ACC112 (cell line): Measurements from ENCODE around the gene ZNF275.
"Not testable (repeated sequence)": the region's sequence is repeated elsewhere in the genome, so short reads cannot be mapped to it uniquely, and the experiment has no call there.

ENCODE experiments used
- H2AFZ ChIP-seq: fragments of 200-600 bp; sonication (generic); one replicate; pipeline ENCODE4 v1.6.0; 2017; ENCODE audit warnings: antibody characterized with exemption, low read length; ENCODE audit not compliant: unreplicated experiment
- H3K27ac ChIP-seq: fragments of 200-600 bp; sonication (generic); 2 replicates; pipeline ENCODE4 v1.5.1; 2014; ENCODE audit warnings: low read depth, mild to moderate bottlenecking, antibody characterized with exemption, low read length, moderate library complexity
- H3K27me3 ChIP-seq: fragments of 200-600 bp; sonication (generic); 2 replicates; pipeline ENCODE4 v1.6.1; 2014; ENCODE audit warnings: mild to moderate bottlenecking, antibody characterized with exemption, low read length, moderate library complexity, mixed read lengths; ENCODE audit not compliant: insufficient read depth
- H3K36me3 ChIP-seq: fragments of 200-600 bp; sonication (generic); 2 replicates; pipeline ENCODE4 v1.6.1; 2016; ENCODE audit warnings: mild to moderate bottlenecking, antibody characterized with exemption, low read length, moderate library complexity, mixed read lengths; ENCODE audit not compliant: insufficient read depth
- H3K4me1 ChIP-seq: fragments of 200-600 bp; sonication (generic); one replicate; pipeline ENCODE4 v1.6.1; 2016; ENCODE audit warnings: low read length, mixed read lengths; ENCODE audit not compliant: insufficient read depth, unreplicated experiment, control insufficient read depth
- H3K4me3 ChIP-seq: fragments of 200-600 bp; sonication (generic); 2 replicates; pipeline ENCODE4 v1.5.1; 2014; ENCODE audit warnings: mild to moderate bottlenecking, low read depth, low read length
- H3K79me2 ChIP-seq: fragments of 200-600 bp; sonication (generic); one replicate; pipeline ENCODE4 v1.6.0; 2016; ENCODE audit warnings: low read length; ENCODE audit not compliant: control insufficient read depth, unreplicated experiment, insufficient read depth

Gene ZNF275

DNA sequence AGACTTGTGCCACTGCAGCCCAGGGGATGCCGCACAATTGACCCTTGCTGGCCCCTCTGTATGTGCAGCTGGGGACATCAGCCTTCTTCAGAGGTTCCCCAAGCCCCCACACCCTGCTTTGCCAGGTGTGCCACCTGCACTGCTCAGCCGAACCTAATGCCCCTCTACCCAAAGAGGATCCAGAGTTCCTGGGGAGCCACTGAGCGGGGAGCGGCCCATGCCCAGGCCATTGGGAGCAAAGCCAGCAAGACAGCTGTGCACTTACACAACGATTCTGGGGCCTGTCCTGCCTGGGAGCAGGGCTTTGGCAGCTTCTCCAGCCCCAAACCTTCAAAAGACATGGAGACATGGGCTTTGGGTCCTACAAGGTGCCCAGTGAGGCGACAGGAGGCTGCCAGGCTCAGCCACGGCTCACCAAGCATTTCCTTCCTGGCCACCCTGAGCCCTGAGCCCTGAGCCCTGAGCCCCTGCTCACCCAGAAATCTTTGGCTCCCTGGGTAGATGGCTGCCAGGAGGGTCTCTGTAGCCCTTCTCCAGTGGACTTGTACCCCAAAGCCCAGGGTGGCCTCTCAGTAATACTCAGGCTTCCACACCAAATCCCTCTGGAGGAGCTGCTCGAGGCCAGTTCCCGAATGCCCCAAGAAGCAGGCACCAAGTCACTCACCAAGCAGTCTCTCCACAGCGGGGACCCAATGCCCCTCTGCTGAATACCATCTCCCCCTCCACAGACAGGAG lies 54.2 kb downstream of the ZNF275 start:
- Histone ChIP-seq H2AFZ (no peak overlapping the region), H3K27me3 (no peaks in the 10 kb centered on the region), H3K27ac (no peak overlapping the region), H3K36me3 (no peaks in the 10 kb centered on the region), H3K4me1 (no peaks in the 10 kb centered on the region), H3K4me3 (no peak overlapping the region), H3K79me2 (no peaks in the 10 kb centered on the region)

DNA sequence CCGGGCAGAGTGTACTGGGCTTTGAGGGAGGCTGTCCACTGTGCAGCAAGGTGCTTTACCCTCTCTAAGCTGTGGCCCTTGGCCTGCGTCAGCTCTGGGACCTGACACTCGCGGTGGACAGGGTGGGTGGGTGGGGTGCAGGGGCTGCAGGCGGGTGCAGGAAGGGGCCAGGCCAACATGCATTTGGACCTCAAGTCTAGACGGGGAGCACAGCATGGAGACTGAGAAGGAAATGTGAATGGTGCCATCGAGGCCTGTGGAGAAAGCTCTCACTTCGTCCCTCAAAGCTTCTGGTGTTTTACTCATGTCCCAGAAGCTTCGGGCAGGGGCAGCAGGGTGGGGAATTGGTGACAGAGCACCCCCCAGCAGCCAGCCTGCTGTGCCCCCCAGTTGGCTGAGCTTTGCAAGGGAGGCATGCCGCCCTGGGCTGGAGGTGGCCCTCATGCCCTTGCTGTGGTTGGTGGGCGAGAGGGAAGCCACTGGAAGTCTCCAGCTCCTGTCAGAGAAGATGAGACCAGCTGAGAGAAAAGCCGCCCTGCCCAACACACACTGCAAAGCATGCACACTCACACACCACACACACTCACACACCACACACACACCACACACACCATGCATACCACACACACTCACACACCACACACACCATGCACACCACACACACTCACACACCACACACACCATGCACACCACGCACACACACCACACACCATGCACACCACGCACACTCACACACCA lies 54.9 kb downstream of the ZNF275 start:
- H3K79me2 ChIP-seq, result no peaks in the 10 kb centered on the region
- no peak overlapping the region for H3K4me3 ChIP-seq
- H2AFZ ChIP-seq, result no peak overlapping the region
- no peaks in the 10 kb centered on the region for H3K36me3 ChIP-seq
- H3K4me1 ChIP-seq, result no peaks in the 10 kb centered on the region
- H3K27me3 ChIP-seq, result no peaks in the 10 kb centered on the region
- no peak overlapping the region for H3K27ac ChIP-seq

DNA sequence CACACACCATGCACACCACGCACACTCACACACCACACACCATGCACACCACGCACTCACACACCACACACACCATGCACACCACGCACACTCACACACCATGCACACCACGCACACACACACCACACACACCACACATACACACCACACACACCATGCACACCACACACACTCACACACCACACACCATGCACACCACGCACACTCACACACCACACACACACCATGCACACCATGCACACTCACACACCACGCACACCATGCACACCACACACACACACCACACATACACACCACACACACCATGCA lies 55.5 kb downstream of the ZNF275 start:
- H2AFZ ChIP-seq, H3K27ac ChIP-seq, H3K4me1 ChIP-seq, H3K27me3 ChIP-seq, H3K36me3 ChIP-seq, H3K4me3 ChIP-seq, H3K79me2 ChIP-seq: not testable (repeated sequence)

DNA sequence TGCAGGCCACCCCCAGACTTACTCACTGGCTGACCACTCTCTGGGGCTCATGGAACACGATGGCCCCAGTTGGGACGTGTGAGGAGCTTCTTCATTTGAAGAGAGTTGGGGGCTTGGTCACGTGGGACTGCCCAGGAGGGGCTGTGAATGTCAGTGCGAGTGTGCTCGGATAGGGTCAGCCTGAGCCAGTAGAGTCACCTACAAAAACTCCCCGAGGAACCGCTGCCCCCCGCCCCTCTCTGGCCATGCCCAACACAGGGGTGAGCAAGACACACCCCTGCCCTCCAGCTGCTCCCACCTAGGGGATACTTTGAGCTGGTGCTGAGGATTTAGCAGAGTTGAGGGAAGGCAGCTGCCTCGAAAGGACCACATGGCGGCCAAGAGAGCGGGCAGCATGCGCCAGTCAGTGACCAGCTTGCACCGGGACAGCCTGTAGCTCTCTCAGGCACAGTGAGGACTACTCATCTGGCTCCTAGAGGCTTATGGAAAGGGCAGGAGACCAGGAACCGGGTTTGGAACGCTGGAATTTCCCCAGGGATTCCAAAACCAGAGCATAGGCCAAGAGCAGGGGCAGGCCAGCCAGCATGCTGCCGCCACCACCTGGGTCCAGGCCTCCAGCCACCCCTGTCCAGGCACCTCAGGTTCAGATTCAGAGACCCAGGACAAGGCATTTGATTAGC lies 58.8 kb downstream of the ZNF275 start:
- no peak overlapping the region for H2AFZ ChIP-seq
- H3K79me2 ChIP-seq, result no peaks in the 10 kb centered on the region
- H3K4me3 ChIP-seq, result no peak overlapping the region
- no peaks in the 10 kb centered on the region for H3K36me3 ChIP-seq
- H3K4me1 ChIP-seq, result no peaks in the 10 kb centered on the region
- no peak overlapping the region for H3K27ac ChIP-seq
- H3K27me3 ChIP-seq, result no peaks in the 10 kb centered on the region

DNA sequence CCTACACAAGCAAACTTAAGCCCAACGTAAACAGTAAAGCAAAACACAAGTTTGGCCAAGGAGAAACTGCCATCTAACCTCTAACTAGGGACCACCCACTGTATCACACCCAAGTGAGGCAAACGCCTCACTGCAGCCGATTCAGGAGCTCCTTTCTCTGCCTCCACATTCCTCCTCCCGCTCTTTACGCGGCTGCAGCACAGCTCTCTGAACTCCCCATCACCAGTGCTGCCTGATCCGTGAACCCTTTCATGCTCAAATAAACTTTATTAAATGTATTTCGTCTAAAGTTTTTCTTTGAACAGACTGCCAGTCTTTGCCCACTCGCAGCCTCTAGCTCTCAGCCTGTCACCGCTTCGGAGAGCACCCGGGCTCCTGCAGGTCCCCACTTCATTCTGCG lies 60.7 kb downstream of the ZNF275 start:
- H3K36me3 ChIP-seq, result no peaks in the 10 kb centered on the region
- no peaks in the 10 kb centered on the region for H3K27me3 ChIP-seq
- H3K4me3 ChIP-seq, result no peak overlapping the region
- H3K4me1 ChIP-seq, result no peaks in the 10 kb centered on the region
- H3K27ac ChIP-seq, result no peak overlapping the region
- no peak overlapping the region for H2AFZ ChIP-seq
- no peaks in the 10 kb centered on the region for H3K79me2 ChIP-seq

DNA sequence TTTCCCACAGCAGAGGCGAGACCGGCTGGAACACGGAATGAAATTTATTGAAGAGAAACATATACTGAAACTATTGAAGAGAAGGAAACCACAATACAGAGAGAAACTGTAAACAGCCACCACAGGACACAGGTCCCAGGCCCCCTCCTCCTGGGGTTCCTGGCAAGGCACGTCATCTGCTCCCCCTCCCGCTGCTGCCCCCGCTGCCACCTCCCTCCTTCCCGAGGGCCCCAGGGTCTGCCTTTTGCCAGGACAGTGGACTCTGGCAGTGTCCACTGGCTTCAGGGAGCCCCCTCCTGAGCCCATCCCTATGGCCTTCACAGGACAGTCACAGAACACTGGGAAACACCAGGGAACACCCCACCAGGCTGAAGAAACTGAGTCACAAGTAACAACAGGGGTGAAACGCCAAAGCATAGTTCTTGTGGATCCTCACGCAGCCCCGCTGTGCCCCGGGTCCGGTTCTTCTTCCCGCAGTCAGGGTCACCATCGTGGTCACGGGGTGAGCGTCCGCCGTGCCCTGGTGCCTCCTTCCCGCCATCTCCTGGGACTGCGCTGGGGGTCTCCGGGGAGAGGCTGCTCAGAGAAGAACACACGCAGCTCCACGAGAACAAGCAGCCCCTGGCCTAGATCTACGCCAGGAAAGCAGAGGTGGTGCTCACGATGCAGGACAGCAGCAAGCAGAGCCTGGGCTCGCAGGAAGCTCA lies 61.8 kb downstream of the ZNF275 start:
- no peaks in the 10 kb centered on the region for H3K27me3 ChIP-seq
- no peak overlapping the region for H3K4me3 ChIP-seq
- H3K36me3 ChIP-seq, result no peaks in the 10 kb centered on the region
- H3K79me2 ChIP-seq, result no peaks in the 10 kb centered on the region
- H3K4me1 ChIP-seq, result no peaks in the 10 kb centered on the region
- H3K27ac ChIP-seq, result no peak overlapping the region
- no peak overlapping the region for H2AFZ ChIP-seq

DNA sequence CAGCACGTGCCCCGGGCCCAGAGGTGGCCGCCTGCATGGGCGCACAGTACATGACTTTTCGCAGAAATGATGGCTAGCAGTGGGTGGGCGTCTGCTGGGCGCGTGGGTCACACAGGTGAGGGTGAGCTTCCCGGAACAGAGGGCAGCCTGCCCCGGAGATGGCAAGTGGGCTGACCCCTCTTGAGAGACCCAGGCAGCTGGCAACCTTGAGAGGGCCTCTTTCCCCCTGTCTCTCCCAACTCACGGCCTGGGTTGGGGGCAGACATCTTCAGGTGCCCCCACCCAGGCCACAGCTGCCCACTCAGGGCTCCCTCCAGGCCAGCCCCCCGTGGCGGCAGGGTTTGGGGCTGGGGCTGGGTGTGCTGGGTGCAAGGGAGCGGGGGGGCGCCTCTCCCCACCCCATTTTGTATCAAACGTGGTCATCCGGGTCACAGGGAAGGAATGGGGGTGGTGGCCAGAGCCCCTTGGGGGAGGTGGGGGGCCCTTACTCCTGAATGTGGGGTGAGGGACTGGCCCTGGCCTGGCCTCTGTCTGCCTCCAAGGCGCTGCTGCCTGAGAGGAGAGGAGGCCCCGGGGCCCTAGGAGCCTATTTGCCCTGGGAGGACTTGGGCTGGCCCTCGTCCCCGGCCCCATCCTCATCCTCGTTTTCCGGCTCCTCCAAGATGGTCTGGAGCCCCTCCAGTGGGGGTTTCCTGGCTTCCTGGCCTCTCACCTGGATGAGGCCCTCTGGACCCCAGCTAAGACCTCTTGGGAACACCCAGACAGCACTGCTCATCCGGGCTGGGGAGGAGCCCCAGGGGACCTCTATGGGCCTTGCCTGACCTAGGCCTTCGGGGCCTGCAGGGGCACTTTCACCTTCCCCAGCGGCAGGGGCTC lies 62.6 kb downstream of the ZNF275 start:
- H3K27me3 ChIP-seq, result no peaks in the 10 kb centered on the region
- no peaks in the 10 kb centered on the region for H3K36me3 ChIP-seq
- no peak overlapping the region for H2AFZ ChIP-seq

DNA sequence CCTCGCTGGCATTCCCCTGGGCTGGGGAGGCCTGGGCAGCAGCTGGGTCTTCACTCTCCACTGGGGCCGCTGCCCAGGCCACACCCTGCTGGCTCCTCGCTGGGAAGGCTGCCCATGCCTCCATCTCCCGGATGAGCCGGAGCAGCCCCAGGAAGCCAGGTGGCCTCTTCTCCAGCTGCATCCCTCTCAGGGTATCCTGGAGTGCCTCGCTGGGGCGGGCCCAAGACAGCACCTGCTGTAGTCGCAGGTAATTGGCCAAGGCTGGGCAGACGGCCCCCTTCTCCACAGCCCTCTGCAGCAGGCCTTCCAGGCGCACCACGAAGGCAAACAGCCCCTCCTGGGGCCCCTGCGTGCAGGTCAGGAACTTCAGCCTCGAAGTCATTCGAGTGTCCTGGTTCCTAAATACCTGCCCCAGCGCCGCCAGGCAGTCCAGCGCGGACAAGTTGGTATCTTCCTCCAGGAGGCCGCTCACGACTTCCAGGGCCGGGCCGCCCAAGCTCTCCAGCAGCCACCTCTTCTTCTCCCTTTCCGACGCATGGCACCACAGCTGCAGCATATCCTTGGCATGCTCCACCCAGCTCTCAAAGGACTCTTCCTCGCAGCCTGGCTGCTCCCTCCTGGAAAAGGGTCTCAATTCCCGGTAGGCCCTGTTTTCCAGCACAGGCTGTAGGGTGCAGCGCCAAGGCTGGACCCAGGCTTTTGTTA lies 63.5 kb downstream of the ZNF275 start:
- H3K79me2 ChIP-seq, result no peaks in the 10 kb centered on the region
- H3K4me3 ChIP-seq, result no peak overlapping the region
- no peaks in the 10 kb centered on the region for H3K36me3 ChIP-seq
- no peak overlapping the region for H2AFZ ChIP-seq
- no peaks in the 10 kb centered on the region for H3K27me3 ChIP-seq
- H3K4me1 ChIP-seq, result no peaks in the 10 kb centered on the region
- no peak overlapping the region for H3K27ac ChIP-seq

More for the DNA sequence above, 62.6 kb downstream of the ZNF275 start:
- Histone ChIP-seq H3K4me3 (no peak overlapping the region), H3K79me2 (no peaks in the 10 kb centered on the region), H3K27ac (no peak overlapping the region), H3K4me1 (no peaks in the 10 kb centered on the region)

DNA sequence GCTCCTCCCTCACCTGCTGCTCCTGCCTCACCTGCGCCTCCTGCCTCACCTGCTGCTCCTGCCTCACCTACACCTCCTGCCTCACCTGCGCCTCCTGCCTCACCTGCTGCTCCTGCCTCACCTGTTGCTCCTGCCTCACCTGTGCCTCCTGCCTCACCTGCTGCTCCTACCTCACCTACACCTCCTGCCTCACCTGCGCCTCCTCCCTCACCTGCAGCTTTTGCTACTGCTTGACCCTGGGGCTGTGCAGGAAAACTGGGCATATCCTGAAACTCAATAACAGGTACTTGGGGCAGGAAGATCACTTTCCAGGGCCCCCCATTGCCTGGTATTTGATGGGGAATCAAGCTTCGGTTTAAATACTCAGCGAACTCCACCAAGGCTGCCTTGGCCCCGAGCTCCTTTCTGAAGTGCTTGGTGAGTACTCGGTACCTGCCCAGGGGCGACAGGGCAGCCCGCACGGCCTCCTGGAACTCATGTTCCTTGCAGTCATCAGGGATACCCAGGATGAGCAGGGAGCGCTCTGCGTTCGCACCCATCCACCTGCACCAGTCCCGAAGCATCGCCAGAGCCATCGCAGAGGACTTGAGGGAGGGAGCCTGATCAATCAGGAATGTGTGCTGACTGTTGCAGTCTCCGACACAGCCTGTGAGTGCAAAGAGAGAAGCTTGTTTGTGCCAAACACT lies 64.5 kb downstream of the ZNF275 start:
- no peaks in the 10 kb centered on the region for H3K36me3 ChIP-seq
- H3K27ac ChIP-seq, result no peak overlapping the region
- peaks cover 7% of the 10 kb centered on the region; the same call in 1 of the 2 replicates for H3K27me3 ChIP-seq
- no peak overlapping the region for H2AFZ ChIP-seq
- H3K4me3 ChIP-seq, result no peak overlapping the region
- H3K79me2 ChIP-seq, result no peaks in the 10 kb centered on the region
- no peaks in the 10 kb centered on the region for H3K4me1 ChIP-seq
